Measurements from ENCODE around the gene SDK1.

Gene SDK1

DNA sequence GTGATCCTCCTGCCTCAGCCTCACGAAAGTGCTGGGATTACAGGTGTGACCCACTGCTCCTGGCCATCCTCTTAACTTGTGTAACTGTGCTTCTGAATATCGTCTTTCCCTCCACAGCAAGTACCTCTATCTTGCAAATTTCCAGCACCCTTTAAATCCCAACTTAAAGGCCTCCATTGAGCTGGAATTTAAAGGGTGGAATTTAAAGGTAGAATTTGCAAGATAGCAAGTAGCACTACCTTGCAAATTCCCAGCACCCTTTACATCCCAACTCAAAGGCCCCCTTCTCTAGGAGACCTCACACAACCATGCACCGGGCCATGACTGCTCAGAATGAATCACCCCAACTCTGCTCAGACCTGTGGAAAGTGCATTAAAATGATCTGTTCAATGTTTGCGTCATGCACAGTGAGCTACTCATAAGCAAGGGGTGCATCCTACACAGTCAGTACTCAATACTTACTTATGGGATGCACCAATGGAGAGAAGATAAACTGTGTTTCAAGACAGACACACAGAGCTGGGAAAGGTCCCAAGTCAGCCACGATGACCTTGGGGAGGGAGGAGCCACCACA, 17.8 kb upstream of the SDK1 start:
- no peak overlapping the region for H3K4me3 ChIP-seq (ENCODE audit: control insufficient read depth, low read depth, low read length)
- TF ChIP-seq, protein P1, sequence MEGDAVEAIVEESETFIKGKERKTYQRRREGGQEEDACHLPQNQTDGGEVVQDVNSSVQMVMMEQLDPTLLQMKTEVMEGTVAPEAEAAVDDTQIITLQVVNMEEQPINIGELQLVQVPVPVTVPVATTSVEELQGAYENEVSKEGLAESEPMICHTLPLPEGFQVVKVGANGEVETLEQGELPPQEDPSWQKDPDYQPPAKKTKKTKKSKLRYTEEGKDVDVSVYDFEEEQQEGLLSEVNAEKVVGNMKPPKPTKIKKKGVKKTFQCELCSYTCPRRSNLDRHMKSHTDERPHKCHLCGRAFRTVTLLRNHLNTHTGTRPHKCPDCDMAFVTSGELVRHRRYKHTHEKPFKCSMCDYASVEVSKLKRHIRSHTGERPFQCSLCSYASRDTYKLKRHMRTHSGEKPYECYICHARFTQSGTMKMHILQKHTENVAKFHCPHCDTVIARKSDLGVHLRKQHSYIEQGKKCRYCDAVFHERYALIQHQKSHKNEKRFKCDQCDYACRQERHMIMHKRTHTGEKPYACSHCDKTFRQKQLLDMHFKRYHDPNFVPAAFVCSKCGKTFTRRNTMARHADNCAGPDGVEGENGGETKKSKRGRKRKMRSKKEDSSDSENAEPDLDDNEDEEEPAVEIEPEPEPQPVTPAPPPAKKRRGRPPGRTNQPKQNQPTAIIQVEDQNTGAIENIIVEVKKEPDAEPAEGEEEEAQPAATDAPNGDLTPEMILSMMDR (conservative IDR thresholded peaks at IDR 0.05; ENCODE audit: control insufficient read depth, insufficient read depth, low read depth, low read length): no peak
- DNase-seq (ENCODE audit: low read depth): peak; percentile 56

DNA sequence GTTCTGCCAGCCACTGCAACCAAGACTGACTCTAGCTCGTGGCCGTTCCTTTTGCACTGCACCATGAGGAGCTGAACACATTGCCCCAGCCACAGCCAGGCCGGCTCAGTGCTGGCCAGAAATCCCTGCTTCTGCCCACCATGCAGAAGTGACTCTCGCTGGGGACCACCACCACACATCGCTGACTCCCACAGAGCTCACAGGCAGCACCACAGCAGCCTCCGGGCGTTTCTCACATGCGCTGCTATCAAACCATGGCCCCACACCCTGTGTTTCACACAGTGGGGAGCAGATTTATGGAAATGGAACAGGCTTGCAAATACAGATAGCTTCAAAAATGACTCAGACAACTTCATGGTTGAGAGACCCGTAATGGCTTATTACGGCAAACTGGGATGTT, 15.4 kb upstream of the SDK1 start:
- TF ChIP-seq, protein P1 (conservative IDR thresholded peaks at IDR 0.05; ENCODE audit: control insufficient read depth, insufficient read depth, low read depth, low read length): no peak
- no peak overlapping the region for H3K4me3 ChIP-seq (ENCODE audit: control insufficient read depth, low read depth, low read length)
- no peak for DNase-seq (ENCODE audit: low read depth)

DNA sequence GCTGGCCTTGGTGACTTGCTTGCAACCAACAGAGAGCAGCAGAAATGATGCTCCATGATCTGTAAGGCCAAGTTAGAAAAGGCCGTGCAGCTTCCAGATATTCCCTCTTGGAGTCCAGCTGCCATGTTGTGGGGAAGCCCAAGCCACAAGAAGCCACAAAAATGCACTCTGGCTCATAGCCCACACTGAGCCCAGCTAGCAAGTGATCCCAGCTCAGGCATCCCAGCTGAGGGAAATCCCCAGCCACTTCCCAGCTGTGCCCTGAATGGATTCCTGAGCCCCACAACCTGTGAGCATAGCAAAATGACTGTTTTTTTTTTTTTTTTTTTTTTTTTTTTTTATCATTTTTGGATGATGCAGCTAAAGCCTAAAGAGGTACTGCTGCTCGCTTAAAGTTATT, 11.1 kb upstream of the SDK1 start:
- DNase-seq (ENCODE audit: low read depth): no peak
- H3K4me3 ChIP-seq (ENCODE audit: control insufficient read depth, low read depth, low read length): no peak overlapping the region
- TF ChIP-seq, protein P1 (conservative IDR thresholded peaks at IDR 0.05; ENCODE audit: control insufficient read depth, insufficient read depth, low read depth, low read length): no peak

DNA sequence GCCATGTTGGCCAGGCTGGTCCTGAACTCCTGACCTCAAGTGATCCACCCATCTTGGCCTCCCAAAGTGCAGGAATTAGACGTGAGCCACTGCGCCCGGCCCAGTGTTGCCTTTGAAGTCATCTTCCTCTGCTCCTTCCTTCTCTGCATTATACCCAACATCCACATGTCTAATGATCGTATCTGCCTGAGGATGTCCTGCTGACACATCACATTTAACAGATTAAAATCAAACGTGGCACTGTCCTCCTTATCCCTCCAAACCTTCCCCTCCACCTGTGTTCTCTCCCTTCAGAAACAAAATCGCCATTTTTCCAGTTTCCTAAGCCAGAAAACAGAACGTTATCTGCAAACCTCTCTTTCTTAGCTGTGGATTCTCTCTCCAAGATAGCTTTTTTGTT, 8.4 kb upstream of the SDK1 start:
- TF ChIP-seq, protein P1 (conservative IDR thresholded peaks at IDR 0.05; ENCODE audit: control insufficient read depth, insufficient read depth, low read depth, low read length): no peak
- no peak for DNase-seq (ENCODE audit: low read depth)
- H3K4me3 ChIP-seq (ENCODE audit: control insufficient read depth, low read depth, low read length): no peak overlapping the region

DNA sequence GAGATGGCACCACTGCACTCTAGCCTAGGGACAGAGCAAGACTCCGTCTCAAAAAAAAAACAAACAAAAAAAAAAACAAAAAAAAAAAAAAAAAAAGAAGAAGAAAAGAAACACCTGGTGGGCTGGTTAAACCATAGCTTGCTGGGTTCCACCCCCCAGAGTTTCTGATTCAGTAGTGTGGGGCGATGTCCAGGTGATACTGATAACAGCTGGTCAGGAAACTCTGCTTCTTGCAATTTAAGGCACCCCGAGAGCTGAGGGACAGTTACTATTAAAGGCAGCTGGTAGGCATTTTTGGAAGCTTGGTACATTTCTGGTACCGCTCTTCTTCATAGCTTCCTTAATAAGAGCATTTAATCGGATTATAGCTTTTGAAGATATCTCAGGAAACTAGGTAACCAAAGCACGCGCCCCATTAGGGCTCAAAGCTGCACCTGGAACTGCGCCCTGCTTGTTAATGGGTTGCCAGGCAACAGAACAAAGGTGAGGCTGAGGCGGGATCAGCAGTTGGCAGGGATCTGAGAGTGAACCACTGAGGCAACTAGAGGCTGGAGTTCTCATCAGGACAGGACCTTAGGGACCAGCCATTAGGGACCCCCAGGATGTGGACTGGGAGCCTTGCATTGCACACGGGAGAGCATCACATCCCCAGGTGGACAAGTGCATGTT, 6.5 kb upstream of the SDK1 start:
- no peak overlapping the region for H3K4me3 ChIP-seq (ENCODE audit: control insufficient read depth, low read depth, low read length)
- TF ChIP-seq, protein P1 (conservative IDR thresholded peaks at IDR 0.05; ENCODE audit: control insufficient read depth, insufficient read depth, low read depth, low read length): no peak

DNA sequence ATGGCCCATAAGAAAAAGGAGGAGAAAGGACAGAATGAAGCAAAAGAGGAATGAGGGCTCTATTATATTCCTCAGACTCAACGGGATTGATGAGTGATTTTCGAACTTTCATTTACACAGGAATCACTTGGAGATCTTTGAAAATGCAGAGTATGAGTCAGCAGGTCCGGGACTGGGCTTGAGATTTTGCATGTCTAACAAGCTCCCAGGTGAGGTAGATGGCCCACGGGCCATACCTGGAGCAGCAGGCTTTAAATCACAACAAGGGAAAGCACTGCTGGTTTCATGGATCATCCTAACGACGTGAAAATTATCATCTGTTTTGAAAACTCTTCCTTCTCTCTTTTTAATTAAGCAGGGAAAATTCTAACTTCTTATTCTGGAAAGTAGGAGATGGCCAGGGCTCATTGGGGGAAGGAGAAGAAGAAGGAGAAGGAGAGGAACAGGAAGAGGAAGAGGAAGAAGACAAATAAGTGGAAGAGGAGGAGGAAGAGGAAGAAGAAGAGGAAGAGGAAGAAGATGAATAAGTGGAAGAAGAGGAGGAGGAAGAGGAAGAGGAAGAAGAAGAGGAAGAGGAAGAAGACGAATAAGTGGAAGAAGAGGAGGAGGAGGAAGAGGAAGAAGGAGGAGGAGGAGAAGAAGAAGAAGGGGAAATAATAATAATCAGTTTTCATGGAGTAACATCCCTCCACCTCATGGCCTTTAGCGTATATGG, 3.8 kb upstream of the SDK1 start:
- no peak overlapping the region for H3K4me3 ChIP-seq (ENCODE audit: control insufficient read depth, low read depth, low read length)
- TF ChIP-seq, protein P1 (conservative IDR thresholded peaks at IDR 0.05; ENCODE audit: control insufficient read depth, insufficient read depth, low read depth, low read length): no peak
- no peak for DNase-seq (ENCODE audit: low read depth)

More for the DNA sequence above, 6.5 kb upstream of the SDK1 start:
- no peak for DNase-seq (ENCODE audit: low read depth)

Measured in fibroblast of mammary gland (primary cell).